Astrocyte (in vitro differentiated cells and primary cell): ENCODE results near the gene ALK. TPM values are rescaled to one million over a fixed set of nuclear protein-coding genes. Genes with fewer than 3 reads are reported as not detected.
A peak's percentile ranks its signal among the peaks of the same experiment; 100 is the strongest.

Source experiments
- DNase-seq: peaks from one replicate; pipeline ENCODE4 v3.0.0-alpha.2; 2010; ENCODE audit warnings: low read depth
- FAIRE-seq: peaks from 2 replicates; lab custom pipeline; 2011; peaks lifted over from hg19 to GRCh38; lab: Jason Lieb, UNC
- H2AFZ ChIP-seq: 2 replicates; pipeline ENCODE4 v1.6.0; 2012; ENCODE audit warnings: low read depth, low read length, inconsistent platforms
- H3K27ac ChIP-seq: 2 replicates; pipeline ENCODE4 v1.5.1; 2011; ENCODE audit warnings: low read depth, low read length, inconsistent platforms
- H3K27me3 ChIP-seq: 2 replicates; pipeline ENCODE4 v1.6.0; 2011; ENCODE audit warnings: low read length, inconsistent platforms; ENCODE audit not compliant: insufficient read depth
- H3K36me3 ChIP-seq: 2 replicates; pipeline ENCODE4 v1.5.1; 2011; ENCODE audit warnings: low read length, inconsistent platforms; ENCODE audit not compliant: insufficient read depth
- H3K4me1 ChIP-seq: 2 replicates; pipeline ENCODE4 v1.5.1; 2011; ENCODE audit warnings: low read length, inconsistent platforms; ENCODE audit not compliant: insufficient read depth
- H3K4me2 ChIP-seq: 2 replicates; pipeline ENCODE4 v1.6.0; 2012; ENCODE audit warnings: low read length, inconsistent platforms
- H3K4me3 ChIP-seq: 2 replicates; pipeline ENCODE4 v1.5.1; 2011; ENCODE audit warnings: low read depth, mild to moderate bottlenecking, low read length, inconsistent platforms; ENCODE audit not compliant: insufficient read depth
- H3K79me2 ChIP-seq: 2 replicates; pipeline ENCODE4 v1.6.0; 2012; ENCODE audit warnings: mild to moderate bottlenecking, low read length, inconsistent platforms; ENCODE audit not compliant: insufficient read depth
- H3K9ac ChIP-seq: 2 replicates; pipeline ENCODE4 v1.6.0; 2012; ENCODE audit warnings: mild to moderate bottlenecking, low read length, inconsistent platforms
- H3K9me3 ChIP-seq: 2 replicates; pipeline ENCODE4 v1.5.1; 2012; ENCODE audit warnings: low read depth, mild to moderate bottlenecking, low read length, inconsistent platforms; ENCODE audit not compliant: insufficient read depth
- H4K20me1 ChIP-seq: 2 replicates; pipeline ENCODE4 v1.6.0; 2012; ENCODE audit warnings: low read length, inconsistent platforms; ENCODE audit not compliant: insufficient read depth
- H3K27ac Mint-ChIP-seq: one replicate; pipeline ENCODE4 v1.8.0; 2021; ENCODE audit warnings: mild to moderate bottlenecking, mixed read lengths; ENCODE audit not compliant: unreplicated experiment
- H3K27me3 Mint-ChIP-seq: one replicate; pipeline ENCODE4 v1.8.0; 2021; ENCODE audit warnings: low read depth, mixed read lengths; ENCODE audit not compliant: unreplicated experiment
- H3K36me3 Mint-ChIP-seq: one replicate; pipeline ENCODE4 v1.8.0; 2021; ENCODE audit warnings: low read depth, mixed read lengths; ENCODE audit not compliant: unreplicated experiment
- H3K4me1 Mint-ChIP-seq: one replicate; pipeline ENCODE4 v1.8.0; 2021; ENCODE audit warnings: low read depth, mixed read lengths; ENCODE audit not compliant: unreplicated experiment
- H3K4me3 Mint-ChIP-seq: one replicate; pipeline ENCODE4 v1.8.0; 2021; ENCODE audit warnings: mild to moderate bottlenecking, moderate library complexity, mixed read lengths; ENCODE audit not compliant: unreplicated experiment
- H3K9me3 Mint-ChIP-seq: one replicate; pipeline ENCODE4 v1.8.0; 2021; ENCODE audit warnings: mild to moderate bottlenecking, mixed read lengths; ENCODE audit not compliant: unreplicated experiment
- EZH2 ChIP-seq: IDR thresholded peaks from 2 replicates; pipeline ENCODE4 v1.6.1; 2012; ENCODE audit warnings: mild to moderate bottlenecking, low read length, inconsistent platforms; ENCODE audit not compliant: insufficient read depth
- total RNA-seq: library from RNA; stranded (reverse); gene quantifications from 2 replicates; pipeline ENCODE4 v1.2.1, GENCODE V29; 2021
- TF ChIP-seq, protein P1 (sequence below): IDR thresholded peaks from 2 replicates; pipeline ENCODE4 v1.5.1; 2011; ENCODE audit warnings: low read depth, mild to moderate bottlenecking, inconsistent platforms, low read length, moderate library complexity; ENCODE audit not compliant: insufficient read depth

ALK gene
- total RNA-seq, 1 donor from 2014 or later = 0.16 TPM

- DNase-seq = no peak
- Histone ChIP-seq H3K9me3 (no peaks in the 10 kb centered on the region), H3K4me3 (no peak overlapping the region), H2AFZ (no peak overlapping the region), H3K4me2 (no peak overlapping the region), H3K9ac (no peak overlapping the region), H3K27me3 (no peaks in the 10 kb centered on the region), H4K20me1 (no peaks in the 10 kb centered on the region), H3K36me3 (no peaks in the 10 kb centered on the region), H3K4me1 (peaks cover 10% of the 10 kb centered on the region), H3K79me2 (no peaks in the 10 kb centered on the region), H3K27ac (no peak overlapping the region)
- Mint-ChIP-seq H3K36me3 (no peaks in the 10 kb centered on the region), H3K4me3 (no peak overlapping the region), H3K27ac (no peak overlapping the region), H3K9me3 (peaks cover 5% of the 10 kb centered on the region), H3K27me3 (peaks cover 20% of the 10 kb centered on the region), H3K4me1 (no peaks in the 10 kb centered on the region)
- no peak for FAIRE-seq
- TF ChIP-seq, protein P1, sequence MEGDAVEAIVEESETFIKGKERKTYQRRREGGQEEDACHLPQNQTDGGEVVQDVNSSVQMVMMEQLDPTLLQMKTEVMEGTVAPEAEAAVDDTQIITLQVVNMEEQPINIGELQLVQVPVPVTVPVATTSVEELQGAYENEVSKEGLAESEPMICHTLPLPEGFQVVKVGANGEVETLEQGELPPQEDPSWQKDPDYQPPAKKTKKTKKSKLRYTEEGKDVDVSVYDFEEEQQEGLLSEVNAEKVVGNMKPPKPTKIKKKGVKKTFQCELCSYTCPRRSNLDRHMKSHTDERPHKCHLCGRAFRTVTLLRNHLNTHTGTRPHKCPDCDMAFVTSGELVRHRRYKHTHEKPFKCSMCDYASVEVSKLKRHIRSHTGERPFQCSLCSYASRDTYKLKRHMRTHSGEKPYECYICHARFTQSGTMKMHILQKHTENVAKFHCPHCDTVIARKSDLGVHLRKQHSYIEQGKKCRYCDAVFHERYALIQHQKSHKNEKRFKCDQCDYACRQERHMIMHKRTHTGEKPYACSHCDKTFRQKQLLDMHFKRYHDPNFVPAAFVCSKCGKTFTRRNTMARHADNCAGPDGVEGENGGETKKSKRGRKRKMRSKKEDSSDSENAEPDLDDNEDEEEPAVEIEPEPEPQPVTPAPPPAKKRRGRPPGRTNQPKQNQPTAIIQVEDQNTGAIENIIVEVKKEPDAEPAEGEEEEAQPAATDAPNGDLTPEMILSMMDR = no peak
- no peak for TF ChIP-seq EZH2
These were observed 657.5 kb downstream of the ALK start for GRCh38 chr2:29263886-29264285.

DNA sequence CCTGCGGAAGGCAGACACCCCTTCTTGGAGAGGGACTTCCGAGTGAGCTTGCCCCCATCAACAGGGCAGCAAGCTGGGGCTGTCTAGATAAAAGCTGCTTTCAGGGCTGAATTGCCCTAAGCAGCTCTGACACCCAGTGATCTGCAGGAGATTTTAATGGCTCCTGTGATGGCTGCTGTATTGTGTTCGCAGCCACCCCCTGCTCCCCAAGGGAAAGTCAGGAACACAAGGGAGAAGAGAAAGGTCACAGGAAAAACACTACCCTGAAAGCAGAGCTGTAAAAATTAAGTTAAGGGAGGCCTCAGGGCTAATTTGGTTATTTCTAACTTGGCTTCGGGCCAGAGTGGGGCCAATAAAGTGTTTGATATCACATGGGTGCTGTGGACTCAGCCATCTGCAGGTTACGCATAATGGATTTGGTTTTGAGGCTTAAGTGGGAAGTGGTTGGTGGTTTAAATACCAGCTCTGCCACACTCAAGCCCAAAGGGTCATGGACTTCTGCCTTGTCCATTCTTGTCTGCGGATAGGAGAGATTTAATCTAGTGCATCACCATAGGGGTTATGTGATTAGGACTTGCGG lies 658.6 kb downstream of the ALK start:
- no peaks in the 10 kb centered on the region for H3K79me2 ChIP-seq
- no peak overlapping the region for H2AFZ ChIP-seq
- no peaks in the 10 kb centered on the region for H3K36me3 ChIP-seq
- H3K27ac Mint-ChIP-seq = no peak overlapping the region
- no peak overlapping the region for H3K27ac ChIP-seq
- H3K4me2 ChIP-seq = no peak overlapping the region
- no peaks in the 10 kb centered on the region for H3K27me3 ChIP-seq
- peaks cover 18% of the 10 kb centered on the region for H3K27me3 Mint-ChIP-seq
- TF ChIP-seq EZH2 = no peak
- TF ChIP-seq, protein P1 = no peak
- peaks cover 10% of the 10 kb centered on the region for H3K4me1 ChIP-seq
- DNase-seq (peak; percentile 24), FAIRE-seq (no peak)
- H3K4me3 ChIP-seq = no peak overlapping the region
- H3K9me3 ChIP-seq = no peaks in the 10 kb centered on the region
- peaks cover 5% of the 10 kb centered on the region for H3K9me3 Mint-ChIP-seq
- no peaks in the 10 kb centered on the region for H4K20me1 ChIP-seq
- H3K9ac ChIP-seq = no peak overlapping the region
- no peaks in the 10 kb centered on the region for H3K36me3 Mint-ChIP-seq
- H3K4me3 Mint-ChIP-seq = no peak overlapping the region
- no peaks in the 10 kb centered on the region for H3K4me1 Mint-ChIP-seq

GRCh38 chr2:29261003-29261402 lies 660.4 kb downstream of the ALK start:
- Histone ChIP-seq H3K4me1 (peaks cover 10% of the 10 kb centered on the region), H2AFZ (no peak overlapping the region), H4K20me1 (no peaks in the 10 kb centered on the region), H3K79me2 (no peaks in the 10 kb centered on the region), H3K4me3 (no peak overlapping the region), H3K27ac (no peak overlapping the region), H3K9me3 (no peaks in the 10 kb centered on the region), H3K36me3 (no peaks in the 10 kb centered on the region), H3K27me3 (no peaks in the 10 kb centered on the region), H3K4me2 (no peak overlapping the region), H3K9ac (no peak overlapping the region)
- H3K4me1 Mint-ChIP-seq = no peaks in the 10 kb centered on the region
- no peak overlapping the region for H3K4me3 Mint-ChIP-seq
- H3K27ac Mint-ChIP-seq = no peak overlapping the region
- H3K9me3 Mint-ChIP-seq = peaks cover 5% of the 10 kb centered on the region
- H3K36me3 Mint-ChIP-seq = no peaks in the 10 kb centered on the region
- DNase-seq (no peak), FAIRE-seq (no peak)
- peaks cover 21% of the 10 kb centered on the region for H3K27me3 Mint-ChIP-seq
- TF ChIP-seq, protein P1 = no peak
- TF ChIP-seq EZH2 = no peak
